Right ventricle myocardium inferior (tissue), 1 donor: ENCODE measurements around the gene ERCC3. TPM values are rescaled to one million over a fixed set of nuclear protein-coding genes. Genes with fewer than 3 reads are reported as not detected.
A peak's percentile ranks its signal among the peaks of the same experiment; 100 is the strongest.
"Not testable (repeated sequence)": the region's sequence is repeated elsewhere in the genome, so short reads cannot be mapped to it uniquely, and the experiment has no call there.

ENCODE experiments used
- ATAC-seq: fragments of 200-7000 bp; cut with Tn5 transposase; one replicate; pipeline ENCODE4 v1.9.1; 2020; ENCODE audit warnings: mild to moderate bottlenecking, moderate library complexity
- DNase-seq: peaks from one replicate; pipeline ENCODE4 v3.0.0; 2021; ENCODE audit errors: missing footprints
- intact Hi-C: fragments of 100-400 bp; cut with DNase I; formaldehyde crosslinking; loops from one replicate; pipeline ENCODE4 v1.11.0; 2022
- total RNA-seq: library from RNA; stranded (reverse); fragmentation: NEBNext Ultra II Directional; extraction: Animal tissue kit (Norgen Biotek cat#: 25700); gene quantifications from one replicate; pipeline ENCODE4 v1.2.1, GENCODE V29; 2021
- donor health status: DM: no; HTN: yes; CAD: no; lungs with severe emphysema.

The ERCC3 gene
- total RNA-seq, 1 donor from 2014 or later: 21.2 TPM

DNA sequence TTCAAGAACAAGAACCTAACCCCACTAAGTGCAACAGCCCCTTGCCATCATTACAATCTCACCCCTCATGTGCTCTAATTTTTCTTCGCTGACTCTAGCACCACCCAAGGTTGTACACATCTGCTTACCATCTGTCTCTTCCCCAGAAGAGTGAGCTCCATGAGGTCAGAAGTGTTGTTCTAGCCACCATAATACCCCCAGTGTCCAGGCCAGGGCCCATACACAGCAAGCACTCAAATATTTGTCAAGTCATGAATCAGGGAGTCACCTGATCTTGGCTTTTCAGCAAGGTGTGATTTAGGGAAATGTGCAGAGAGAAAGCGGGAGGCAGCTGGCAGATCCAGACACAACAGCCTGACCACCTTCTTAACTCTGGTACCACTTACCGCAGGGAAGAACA is 5.7 kb downstream of the ERCC3 start:
- intact Hi-C loops: no loop called here
- DNase-seq: no peak
- no peak for ATAC-seq

DNA sequence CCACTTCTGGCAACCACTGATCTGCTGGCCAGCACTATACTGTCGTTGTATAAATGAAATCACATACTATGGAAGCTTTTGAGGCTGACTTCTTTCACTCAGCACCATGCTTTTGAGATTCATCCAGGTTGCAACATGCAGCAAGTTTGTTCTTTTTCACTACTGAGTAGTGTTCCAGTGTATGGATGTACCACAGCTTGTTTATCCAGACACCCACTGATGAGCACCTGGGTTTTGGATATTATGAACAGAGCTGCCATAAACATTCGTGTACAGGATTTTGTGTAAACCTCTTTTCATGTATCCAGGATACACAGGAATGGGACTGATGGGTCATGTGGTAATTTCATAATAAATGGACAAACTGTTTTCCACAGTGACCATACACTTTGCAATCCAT is 10.7 kb downstream of the ERCC3 start:
- DNase-seq (no peak), ATAC-seq (no peak)
- intact Hi-C loops: no loop called here

DNA sequence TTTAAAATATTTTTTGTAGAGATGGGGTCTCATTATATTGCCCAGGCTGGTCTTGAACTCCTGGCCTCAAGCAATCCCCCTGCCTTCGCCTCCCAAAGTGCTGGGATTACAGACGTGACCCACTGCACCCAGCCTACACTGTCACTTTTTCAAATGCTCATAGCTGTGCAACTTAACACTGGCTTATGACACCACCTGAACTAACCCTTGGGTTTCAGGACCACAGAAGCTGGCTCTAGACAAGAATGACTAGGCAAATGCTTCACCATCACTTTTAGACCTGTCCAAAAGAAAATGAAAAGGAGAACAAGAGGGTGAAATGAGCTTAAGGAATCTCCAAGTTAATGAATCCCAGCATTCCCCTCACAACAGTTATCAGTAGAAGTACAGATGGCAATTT is 13.3 kb downstream of the ERCC3 start:
- intact Hi-C loops: no loop called here
- no peak for DNase-seq
- no peak for ATAC-seq

DNA sequence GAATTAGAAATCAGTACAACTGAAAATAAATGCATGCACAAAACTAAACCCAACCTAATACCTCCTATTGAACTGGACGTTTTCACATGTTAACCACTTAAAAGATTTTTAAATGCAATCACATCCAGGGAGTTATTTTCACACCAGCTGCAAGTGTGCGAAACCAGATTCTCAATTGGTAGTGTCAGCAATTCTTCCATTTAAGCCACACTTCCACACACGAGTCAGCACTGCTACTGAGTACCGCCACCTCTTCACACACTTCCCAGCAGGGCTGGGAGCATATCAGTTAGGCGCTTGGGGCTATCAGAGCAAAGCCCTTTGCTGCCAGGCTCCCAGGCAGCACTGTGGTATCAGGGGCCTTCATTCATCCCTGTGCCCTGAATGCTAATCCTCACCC is 14.2 kb downstream of the ERCC3 start:
- intact Hi-C loops: no loop called here
- no peak for DNase-seq
- ATAC-seq: peak; percentile 39

DNA sequence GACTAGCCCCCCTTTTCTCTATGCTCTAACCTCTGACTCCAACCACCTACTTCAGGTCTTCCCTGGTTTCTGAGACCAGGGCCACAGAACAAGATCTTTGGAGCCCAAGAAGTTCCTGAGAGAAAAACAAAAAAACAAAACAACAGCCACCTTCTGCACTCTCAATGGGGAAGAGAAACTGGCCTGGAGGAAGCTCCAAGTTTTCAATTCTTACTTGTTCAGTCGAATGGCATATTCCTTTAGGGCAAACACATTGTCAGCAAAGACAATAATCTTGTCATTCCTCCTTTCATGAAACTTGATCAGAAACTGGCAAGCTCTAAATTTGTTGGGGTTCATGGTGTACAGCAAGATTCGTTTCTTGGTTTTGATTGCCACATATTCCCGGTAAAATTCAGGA is 15.0 kb downstream of the ERCC3 start:
- intact Hi-C loops: no loop called here
- DNase-seq (no peak), ATAC-seq (peak; percentile 6)

DNA sequence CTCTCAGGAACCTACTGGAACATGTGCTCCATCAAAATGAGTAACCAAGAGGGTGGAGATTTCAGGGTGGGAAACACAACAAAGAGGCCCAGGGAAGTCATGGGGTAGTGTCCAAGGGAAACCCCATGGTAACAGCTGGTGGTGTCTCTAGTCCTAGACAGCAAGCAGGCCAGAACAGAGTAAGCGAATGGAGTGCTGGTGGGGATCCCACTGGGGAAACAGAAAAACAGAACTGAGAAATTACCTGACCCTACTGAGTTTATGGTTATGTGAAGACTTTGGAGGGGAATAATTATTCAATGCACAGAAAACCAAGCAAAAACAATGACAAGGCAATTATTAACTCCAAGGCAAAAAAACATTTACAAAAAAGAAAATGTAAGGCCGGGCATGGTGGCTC is 16.9 kb downstream of the ERCC3 start:
- intact Hi-C loops: no loop called here
- DNase-seq: no peak

DNA sequence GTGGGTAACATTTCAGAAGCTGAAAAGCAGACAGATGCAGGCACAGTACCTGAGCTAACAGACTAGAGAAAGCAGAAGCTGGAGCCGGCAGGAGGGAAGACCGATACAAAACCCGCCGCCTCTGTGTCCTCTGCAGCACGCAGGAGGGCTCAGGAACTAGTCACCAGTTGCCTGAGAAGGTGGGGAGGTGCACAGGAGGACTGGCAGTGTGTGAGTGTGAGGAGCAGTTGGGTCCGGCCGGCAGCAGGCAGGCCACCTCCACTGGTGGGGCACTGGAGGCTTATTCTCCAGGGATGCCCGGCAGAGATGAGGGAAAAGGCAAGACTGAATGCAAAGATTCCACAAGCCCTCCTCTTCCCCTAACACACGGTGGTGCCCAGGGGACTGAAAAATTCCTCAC is 18.2 kb downstream of the ERCC3 start:
- intact Hi-C loops: no loop called here
- DNase-seq (no peak), ATAC-seq (no peak)

More for the DNA sequence above, 16.9 kb downstream of the ERCC3 start:
- ATAC-seq: no peak

DNA sequence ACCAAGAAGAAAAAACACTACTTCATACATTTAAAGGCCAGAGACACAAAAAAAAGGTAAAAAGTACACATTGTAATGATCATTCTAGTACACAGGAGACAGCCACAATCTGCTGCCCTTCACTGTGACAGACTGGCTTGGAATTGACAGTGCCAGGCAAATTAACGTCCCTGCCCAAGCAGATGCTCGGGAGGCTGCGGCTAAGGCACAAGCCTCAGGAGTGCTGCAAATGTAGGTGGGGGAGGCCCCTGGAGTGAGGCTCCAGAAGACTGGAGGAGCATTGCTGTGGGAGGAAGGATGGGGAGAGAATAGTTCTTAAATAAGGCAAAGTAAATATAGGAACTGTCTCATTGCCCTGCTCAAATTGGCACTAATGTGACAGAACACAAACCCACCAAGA is 18.6 kb downstream of the ERCC3 start:
- intact Hi-C loops: no loop called here
- ATAC-seq (no peak), DNase-seq (no peak)

DNA sequence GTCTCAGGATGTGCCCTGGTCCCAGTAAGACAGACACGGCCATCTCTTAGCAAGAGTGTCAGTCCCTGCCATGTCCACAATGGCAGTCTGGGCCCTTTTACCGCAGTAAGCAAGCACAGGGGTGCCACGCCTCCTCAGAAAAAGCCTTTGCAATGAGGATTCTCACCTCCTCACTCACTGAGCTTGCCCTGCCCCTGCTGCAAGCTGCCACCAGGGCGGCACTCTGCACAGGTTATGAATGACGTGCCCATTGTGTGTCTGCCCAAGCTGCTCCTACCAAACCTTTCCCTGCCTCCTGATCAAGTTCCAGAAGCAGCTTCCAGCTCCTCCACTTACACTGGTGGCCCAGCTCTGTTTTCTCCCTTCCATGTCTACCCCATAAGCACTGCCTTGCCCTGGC is 23.3 kb downstream of the ERCC3 start:
- ATAC-seq (no peak), DNase-seq (no peak)
- intact Hi-C loops: no loop called here

DNA sequence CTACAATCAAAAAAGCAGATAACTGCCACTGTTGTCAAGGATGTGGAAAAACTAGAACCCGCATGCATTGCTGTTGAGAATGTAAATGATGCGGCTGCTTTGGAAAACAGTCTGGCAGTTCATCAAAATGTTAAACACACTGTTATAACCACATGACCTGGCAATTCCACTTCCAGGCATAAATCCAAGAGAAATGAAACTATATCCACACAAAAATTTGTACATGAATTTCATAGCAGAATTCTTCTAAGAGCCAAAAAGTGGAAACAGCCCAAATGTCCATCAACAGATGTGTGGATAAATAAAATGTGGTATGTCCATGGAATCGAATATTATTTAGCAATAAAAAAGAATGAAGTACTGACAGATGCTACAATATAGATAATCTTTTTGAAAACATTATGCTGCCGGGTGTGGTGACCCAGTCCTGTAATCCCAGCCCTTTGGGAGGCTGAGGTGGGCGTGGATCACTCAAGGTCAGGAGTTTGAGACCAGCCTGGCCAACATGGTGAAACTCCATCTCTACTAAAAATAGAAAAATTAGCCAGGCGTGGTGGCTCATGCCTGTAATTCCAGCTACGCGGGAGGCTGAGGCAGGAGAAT is 32.0 kb downstream of the ERCC3 start:
- intact Hi-C loops: no loop called here
- DNase-seq: no peak
- ATAC-seq: no peak

DNA sequence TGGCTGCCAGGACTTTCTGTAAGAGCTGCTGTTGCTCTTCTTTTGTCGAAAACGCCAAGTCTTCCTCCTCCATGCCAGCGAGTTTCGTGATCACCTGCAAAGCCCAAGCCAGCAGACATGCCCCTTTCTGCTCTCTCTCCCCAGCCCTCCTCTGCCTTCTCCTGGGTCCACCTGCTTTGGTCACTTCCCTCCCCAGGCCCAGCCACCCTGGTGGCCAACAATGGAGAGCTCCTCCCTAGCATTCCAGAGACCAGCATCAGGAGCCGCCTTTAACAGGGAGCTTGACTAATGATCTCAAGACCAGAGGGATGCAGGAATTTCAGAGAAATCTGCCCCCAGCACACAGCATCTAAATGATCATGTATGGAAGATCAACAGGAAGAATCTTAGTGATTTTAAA is 34.6 kb downstream of the ERCC3 start:
- DNase-seq (no peak), ATAC-seq (no peak)
- intact Hi-C loops: no loop called here

DNA sequence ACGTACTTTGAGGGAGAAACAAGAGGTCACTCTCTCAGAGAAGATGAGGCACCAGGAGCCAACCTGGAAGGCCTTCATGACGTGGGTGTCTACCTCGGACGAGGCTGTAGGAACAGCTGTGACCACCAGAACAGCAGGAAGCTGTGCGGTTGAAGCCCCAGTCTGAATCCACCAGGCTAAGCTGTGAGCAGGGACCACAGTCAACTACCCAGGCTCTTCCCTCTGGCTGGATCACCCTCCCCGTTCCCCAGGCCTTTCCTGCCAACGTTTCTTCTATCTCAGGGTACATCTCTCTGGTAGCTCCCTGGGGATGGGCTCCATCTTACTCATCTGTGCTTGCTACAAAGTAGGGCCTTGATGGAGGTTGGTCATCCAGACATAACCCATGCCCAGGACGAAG is 37.1 kb downstream of the ERCC3 start:
- intact Hi-C loops: no loop called here
- ATAC-seq (no peak), DNase-seq (no peak)

DNA sequence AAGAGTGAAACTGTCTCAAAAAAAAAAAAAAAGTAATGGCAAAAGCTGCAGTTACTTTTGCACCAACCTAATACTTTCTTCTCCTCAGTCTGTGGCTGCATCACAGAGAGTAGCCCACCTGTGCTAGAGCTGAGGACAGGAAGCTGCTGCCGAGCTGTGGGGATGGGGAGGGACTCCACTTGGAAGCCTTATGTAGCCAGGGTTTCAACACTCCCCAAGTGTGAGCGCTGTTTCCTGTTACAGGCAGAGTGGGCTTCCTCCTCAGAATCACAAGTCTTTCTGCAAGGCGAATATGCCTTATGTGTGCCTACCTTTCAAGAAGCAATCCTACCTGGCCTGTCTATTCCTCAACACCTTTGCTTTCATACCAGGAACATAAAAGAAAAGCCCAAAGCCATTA is 37.6 kb downstream of the ERCC3 start:
- intact Hi-C loops: no loop called here
- no peak for ATAC-seq
- DNase-seq: no peak

DNA sequence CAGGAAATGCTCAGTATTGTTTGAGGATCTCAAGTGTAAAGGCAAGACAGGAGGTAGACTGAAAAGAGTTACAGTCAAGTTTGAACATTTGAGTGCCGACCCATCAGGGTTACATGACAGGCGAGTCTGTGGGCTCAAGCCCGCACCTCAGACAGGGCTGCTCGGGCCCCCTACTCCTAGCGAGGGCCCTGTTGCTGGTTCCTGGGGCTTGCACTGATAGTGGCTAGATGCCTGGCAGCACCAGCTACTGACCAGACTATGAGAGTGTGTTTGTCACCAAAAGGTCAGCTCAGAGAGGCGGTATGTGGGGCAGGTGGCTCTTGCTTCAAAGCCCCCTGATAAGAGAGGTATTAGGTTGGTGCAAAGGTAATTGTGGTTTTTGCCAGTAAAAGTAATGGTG is 38.2 kb downstream of the ERCC3 start:
- intact Hi-C loops: no loop called here
- DNase-seq: no peak
- ATAC-seq: no peak

DNA sequence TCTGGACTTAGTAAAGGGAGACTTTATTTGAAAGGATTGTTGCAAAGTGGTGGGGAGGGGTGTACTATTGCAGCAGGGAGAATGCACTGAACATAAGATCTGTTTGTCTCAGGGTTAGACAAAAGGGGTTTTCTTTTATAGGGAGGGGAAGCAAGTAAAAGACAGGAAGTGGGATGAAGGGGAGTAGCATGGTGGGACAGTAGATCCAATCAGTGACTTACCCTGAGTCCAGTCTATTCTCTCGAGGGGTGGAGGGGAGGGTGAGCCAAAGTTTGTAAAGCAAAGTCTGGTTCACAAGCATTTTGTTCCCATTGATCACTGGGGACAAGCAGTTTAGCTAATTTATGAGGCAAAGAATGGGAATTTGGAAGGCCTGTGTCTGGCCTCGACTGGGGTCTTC is 38.8 kb downstream of the ERCC3 start:
- no peak for ATAC-seq

DNA sequence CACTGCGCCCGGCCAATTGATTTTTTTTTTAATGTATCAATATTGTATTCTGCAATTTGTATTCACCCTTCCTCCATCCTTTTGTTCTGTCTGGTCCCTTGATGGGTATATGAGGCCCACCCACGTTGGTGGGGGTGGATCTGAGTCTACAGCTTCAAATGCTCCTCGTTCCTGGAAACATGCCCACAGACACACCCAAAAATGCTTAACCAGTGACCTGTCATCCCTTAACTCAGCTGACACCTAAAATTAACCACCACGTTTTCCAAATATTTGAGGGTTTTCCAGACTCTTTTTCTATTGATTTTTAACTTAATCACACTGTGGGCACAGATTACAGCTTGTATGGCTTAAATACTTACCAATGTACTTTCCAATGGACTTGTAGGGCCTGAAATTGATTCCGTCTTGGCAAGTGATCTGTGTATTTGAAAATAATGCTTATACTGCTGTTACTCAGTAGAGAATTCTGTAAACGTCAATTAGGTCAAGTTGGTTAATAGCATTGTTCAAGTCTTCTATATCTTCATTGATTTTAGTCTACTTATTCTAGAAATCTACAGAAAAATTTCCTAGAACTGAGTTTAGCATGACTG is 39.5 kb downstream of the ERCC3 start:
- ATAC-seq (no peak), DNase-seq (no peak)
- intact Hi-C loops: no loop called here

More for the DNA sequence above, 38.8 kb downstream of the ERCC3 start:
- intact Hi-C loops: no loop called here
- DNase-seq: no peak

DNA sequence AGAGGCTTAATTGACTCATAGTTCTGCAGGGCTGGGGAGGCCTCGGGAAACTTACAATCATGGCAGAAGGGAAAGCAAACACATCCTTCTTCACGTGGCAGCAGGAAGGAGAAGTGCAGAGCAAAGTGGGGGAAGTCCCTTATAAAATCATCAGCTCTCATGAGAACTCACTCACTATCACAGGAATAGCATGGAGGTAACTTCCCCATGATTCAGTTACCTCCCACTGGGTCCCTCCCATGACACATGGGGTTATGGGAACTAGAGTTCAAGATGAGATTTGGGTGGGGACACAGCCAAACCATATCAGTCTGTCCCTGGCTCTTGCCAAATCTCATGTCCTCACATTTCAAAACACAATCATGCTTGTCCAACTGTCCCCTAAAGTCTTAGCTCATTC is 52.8 kb downstream of the ERCC3 start:
- DNase-seq, ATAC-seq, intact Hi-C loops: not testable (repeated sequence)

DNA sequence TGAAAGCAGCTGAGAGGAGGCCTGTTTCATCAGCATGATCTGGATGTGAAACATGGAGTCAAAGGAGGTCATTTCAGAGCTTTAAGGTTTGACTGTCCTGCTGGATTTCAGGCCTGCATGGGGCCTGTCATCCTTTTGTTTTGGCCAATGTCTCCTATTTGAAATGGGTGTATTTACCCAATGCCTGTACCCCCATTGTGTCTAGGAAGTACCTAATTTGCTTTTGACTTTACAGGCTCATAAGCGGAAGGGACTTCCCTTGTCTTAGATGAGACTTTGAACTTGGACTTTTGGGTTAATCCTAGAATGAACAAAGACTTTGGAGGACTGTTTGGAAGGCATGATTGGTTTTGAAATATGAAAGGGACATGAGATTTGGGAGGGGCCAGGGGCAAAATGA is 54.5 kb downstream of the ERCC3 start:
- DNase-seq (no peak), ATAC-seq (no peak)
- intact Hi-C loops: no loop called here

DNA sequence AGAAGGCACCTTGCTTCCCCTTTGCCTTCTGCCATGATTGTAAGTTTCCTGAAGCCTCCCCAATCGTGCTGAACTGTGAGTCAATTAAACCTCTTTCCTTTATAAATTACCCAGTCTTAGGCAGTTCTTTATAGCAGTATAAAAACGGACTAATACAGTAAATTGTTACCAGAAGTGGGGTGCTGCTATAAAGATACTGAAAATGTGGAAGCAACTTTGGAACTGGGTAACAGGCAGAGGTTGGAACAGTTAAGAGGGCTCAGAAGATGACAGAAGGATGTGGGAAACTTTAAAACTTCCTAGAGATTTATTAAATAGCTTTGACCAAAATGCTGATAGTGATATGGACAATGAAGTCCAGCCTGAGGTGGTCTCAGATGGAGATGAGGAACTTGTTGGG is 56.2 kb downstream of the ERCC3 start:
- intact Hi-C loops, DNase-seq, ATAC-seq: not testable (repeated sequence)

DNA sequence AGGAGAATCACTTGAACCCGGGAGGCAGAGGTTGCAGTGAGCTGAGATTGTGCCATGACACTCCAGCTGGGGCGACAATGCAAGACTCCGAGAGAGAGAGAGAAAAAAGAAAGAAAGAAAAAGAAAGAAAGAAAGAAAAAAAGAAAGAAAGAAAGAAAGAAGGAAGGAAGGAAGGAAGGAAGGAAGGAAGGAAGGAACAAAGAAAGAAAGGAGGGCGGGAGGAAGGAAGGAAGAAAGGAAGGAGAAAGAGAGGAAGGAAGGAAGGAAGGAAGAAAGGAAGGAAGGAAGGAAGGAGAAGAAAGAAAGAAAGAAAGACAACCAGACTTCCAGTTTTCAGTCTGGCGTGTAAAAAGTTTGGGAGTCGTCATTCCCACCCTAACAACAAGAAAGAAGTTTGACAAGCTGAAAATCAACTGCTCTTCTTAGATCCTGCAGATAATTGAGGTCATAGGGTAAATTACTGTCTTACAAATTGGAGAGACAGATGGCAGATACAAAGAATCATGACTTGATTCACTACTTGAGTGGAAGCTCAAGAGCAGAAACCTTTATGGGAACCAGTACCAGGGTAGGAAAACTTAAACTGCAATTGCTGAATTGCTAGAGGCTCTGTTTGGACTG is 58.8 kb downstream of the ERCC3 start:
- ATAC-seq (no peak), DNase-seq (no peak)
- intact Hi-C loops: no loop called here

DNA sequence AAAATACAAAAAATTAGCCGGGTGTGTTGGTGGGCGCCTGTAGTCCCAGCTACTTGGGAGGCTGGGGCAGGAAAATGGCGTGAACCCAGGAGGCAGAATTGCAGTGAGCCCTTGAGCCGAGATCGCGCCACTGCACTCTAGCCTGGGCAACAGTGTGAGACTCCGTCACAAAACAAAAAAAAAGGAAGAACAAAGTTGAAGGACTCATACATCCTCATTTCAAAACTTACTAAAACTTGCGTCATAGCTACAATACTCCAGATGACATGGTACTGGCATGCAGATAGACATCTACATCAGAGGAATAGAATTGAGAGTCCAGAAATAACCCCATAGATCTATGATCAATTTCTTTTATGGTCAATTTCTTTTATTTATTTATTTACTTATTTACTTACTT is 60.2 kb downstream of the ERCC3 start:
- intact Hi-C loops: no loop called here
- no peak for ATAC-seq
- DNase-seq: no peak
